LNCAP (cell line): ENCODE measurements around the gene SOX6.

ENCODE experiments used
- CTCF ChIP-seq: fragments of 450-650 bp; IDR thresholded peaks from 2 replicates; pipeline ENCODE4 v1.5.1; 2017; ENCODE audit warnings: mild to moderate bottlenecking

The SOX6 gene

DNA sequence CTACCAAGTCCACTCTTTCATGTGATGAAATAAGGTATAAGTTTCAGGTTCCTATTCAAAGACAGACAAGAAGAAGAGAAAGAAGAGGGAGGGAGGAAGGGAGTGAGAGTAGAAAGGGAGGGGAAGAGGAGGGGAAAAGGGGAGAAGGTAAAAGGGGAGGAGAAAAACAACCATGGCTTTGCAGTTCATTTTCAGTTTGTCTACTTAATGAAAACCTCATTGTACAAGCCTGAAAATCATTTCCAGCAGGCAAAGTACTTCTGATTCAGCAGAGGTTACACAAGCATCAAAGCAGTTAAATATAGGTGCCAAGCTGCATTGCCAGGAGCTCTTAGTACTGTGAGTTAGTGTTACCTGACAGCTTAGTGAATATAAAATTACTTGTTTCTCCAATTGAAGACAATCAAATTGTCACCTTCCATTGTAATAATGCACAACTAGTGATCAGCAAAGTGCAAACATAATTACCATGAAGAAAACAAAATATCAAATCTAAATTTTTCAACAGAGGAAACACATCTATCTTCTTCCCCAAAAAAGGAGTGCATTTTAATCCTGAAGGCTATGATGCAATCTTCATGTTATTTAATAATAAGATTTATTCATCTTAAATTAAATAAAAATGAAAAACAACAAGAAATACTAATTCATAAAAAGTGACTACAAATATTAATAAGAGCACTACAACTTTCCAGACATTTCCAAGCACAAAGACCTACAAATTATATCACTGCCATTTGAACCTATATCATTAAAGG is 8.2 kb downstream of the SOX6 start:
- TF ChIP-seq CTCF: no peak

DNA sequence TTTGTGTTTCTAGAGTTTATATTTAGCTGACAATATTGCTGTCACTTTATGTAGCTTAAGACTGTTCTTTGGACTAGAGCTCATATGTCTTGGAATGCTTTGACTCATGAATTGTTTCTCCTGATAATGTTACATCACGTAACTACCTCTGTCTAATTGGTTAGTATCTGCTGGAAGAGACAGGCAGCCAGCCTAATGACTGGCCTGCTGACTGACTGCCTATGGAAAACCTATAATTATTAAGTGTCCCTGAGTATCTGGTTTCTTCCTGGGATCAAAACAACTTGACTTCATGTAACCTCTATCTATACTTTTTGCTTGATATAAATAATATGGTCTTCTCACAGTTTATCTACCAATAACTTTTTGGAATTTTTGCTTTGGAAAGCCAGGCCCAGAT is 9.4 kb downstream of the SOX6 start:
- TF ChIP-seq CTCF: no peak

DNA sequence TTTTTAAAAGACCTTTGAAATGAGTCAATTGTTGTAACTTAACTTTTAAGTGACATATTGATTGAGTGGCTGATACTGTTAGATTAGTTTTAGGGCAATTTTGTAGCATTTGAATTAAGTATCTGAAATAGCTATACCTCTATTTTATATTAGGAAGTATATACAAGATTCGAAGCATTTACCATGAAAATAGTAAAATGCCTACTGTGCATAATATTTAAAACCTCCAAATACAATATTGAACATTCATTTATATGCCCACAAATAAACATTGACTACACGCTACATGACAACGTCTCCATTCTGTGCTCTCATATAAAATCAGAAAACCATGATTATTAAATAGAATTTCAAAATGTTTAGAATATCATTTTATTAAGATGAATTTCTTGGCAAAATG is 14.5 kb downstream of the SOX6 start:
- no peak for TF ChIP-seq CTCF

DNA sequence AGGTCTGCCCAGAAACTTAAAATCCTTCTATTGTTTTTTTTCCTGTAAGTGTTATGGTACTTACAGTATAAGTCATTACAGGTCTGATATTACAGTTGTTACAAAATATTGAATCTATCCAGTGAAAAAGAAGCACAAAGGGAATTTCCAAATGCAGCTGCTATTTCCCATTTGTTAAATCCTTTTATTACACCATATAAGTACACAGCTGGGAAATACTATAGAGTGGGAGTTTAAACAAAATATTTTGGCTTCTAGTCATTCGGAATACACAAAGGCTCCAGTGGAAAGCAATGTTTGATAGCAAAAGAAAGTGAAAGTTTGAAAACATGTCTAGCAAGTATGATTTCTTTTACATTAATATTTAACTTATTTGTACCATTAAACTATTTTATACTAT is 18.0 kb downstream of the SOX6 start:
- no peak for TF ChIP-seq CTCF

DNA sequence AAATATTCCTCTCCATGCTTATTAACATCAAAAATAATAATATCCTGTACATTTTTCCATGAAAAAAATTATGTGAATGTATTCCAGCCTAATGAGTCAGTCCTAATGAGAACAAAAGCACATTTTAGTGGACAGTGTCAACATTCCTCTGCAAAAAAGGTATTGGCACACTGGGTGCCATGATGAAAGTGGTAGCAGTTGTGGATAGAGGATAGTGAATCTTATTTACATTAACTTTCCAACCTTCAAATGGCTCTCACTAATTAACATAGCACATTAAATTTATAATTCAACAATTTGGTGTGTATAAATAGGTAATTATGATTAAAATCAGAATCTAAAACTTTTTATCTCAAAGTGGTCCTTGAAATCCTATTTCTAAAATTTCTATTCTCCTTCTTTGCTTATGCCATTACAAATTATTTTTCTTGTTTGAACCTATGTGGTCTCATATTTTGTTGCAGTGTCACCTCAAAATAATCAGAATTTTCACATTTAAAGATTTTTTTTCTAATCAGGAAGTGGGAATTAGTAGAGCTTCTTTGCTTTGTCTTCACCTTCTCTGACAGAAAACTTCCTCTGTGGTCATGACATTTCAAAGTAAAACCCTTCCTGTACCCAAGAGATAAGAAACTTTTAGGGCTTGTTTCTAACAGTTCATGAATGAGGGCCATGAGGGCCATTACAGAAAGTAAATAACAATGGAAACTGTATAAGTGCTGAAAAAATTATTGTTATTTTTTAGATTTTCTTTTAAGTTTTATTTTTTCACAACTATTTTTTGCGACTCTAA is 18.7 kb downstream of the SOX6 start:
- no peak for TF ChIP-seq CTCF

DNA sequence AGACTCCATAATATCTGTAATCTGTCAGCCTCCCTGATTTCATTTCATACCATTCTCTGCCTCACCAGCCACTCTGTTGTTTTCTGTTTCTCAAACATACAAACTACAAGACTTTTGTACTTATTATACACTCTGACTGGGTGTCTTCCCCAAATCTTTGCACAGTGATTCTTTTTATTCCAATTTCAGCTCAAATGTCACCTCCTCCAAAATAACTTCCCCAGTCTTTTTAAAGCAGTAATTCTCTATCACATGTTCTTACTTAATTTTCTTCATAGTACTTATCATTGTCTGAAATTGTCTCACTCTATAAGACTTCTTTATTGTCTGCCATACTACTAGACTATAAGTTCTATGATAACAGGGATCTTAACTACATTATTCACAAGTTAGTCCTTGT is 19.6 kb downstream of the SOX6 start:
- TF ChIP-seq CTCF: no peak

DNA sequence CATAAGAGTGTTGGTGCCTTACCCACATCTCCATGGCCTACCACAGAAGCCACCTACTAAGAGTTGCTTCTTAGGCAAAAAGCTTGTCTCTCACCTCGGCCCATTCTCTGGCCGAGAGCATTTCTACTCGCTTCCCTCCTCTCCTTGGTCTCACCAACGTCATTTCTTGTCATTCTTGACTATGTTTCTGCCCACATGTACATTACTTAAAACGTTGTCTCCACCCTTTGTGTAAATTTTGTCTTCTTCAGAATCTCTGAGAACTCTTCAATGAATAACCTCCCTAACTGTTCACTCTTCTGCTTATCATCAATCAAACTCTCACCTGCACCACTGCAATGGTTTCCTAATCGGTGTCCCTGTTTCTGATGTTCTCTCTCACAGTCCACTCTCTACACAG is 20.1 kb downstream of the SOX6 start:
- no peak for TF ChIP-seq CTCF
